Endothelial cell of umbilical vein (primary cell): ENCODE results near the gene SMARCA4. TPM values are rescaled to one million over a fixed set of nuclear protein-coding genes. Genes with fewer than 3 reads are reported as not detected.

Experiments
- BruUV-seq: library from RNA; stranded (reverse); fragments of 400-500 nt; replicated peaks from 2 replicates; lab custom pipeline; 2021; lab: Mats Ljungman, UMichigan
- CTCF ChIA-PET: fragments of 300-600, 350-600 bp; sonication (Branson Sonifier 250); formaldehyde crosslinking; loops from one replicate; lab custom pipeline; 2021; ENCODE audit warnings: antibody characterized with exemption, inconsistent platforms; lab: Charles Lee
- POLR2A ChIA-PET: fragments of 300-600, 350-600 bp; sonication (Branson Sonifier 250); formaldehyde crosslinking; loops from one replicate; lab custom pipeline; 2021; ENCODE audit warnings: antibody characterized with exemption, inconsistent platforms; lab: Charles Lee
- DNase-seq: peaks from one replicate; pipeline ENCODE4 v3.0.0-alpha.2; 2011; ENCODE audit warnings: low read depth, low spot score
- FAIRE-seq: peaks from 2 replicates; lab custom pipeline; 2011; peaks lifted over from hg19 to GRCh38; lab: Jason Lieb, UNC
- H2AFZ ChIP-seq: 2 replicates; pipeline ENCODE4 v1.6.0; 2012; ENCODE audit warnings: low read depth, low read length, control low read depth, inconsistent platforms
- H3K27ac ChIP-seq: 2 replicates; pipeline ENCODE4 v1.5.1; 2011; ENCODE audit warnings: low read depth, mild to moderate bottlenecking, control low read depth, low read length, moderate library complexity; ENCODE audit not compliant: insufficient read depth
- H3K27me3 ChIP-seq, 2 experiments: 2 replicates each; pipeline versions ENCODE4 v1.6.0 to v1.6.1; 2011; ENCODE audit warnings: low read length in 2 of 2, mixed read lengths in 1 of 2; ENCODE audit not compliant: control insufficient read depth in 2 of 2, insufficient read depth in 2 of 2
- H3K36me3 ChIP-seq, 2 experiments: 2 replicates in 1 of 2; 3 replicates in 1 of 2; pipeline ENCODE4 v1.5.1; 2011; ENCODE audit warnings: low read length in 2 of 2, mild to moderate bottlenecking in 1 of 2, moderate library complexity in 1 of 2; ENCODE audit not compliant: control insufficient read depth in 2 of 2, insufficient read depth in 2 of 2; ENCODE audit errors: extremely low read depth in 1 of 2
- H3K4me1 ChIP-seq: 3 replicates; pipeline ENCODE4 v1.5.1; 2011; ENCODE audit warnings: mild to moderate bottlenecking, low read length; ENCODE audit not compliant: control insufficient read depth, insufficient read depth; ENCODE audit errors: extremely low read depth
- H3K4me2 ChIP-seq: 2 replicates; pipeline ENCODE4 v1.6.1; 2011; ENCODE audit warnings: low read length, control low read depth, mixed read lengths; ENCODE audit not compliant: insufficient read depth
- H3K4me3 ChIP-seq, 3 experiments: fragments of 200-600 bp in 1 of 3; sonication (generic), shearing (Covaris generic) in 1 of 3; replicated peaks in 1 of 3; 2 replicates each; pipeline ENCODE4 v1.5.1; 2011 to 2016; ENCODE audit warnings: control low read depth in 3 of 3, low read length in 3 of 3, mild to moderate bottlenecking in 2 of 3, inconsistent platforms in 1 of 3, low read depth in 1 of 3, moderate library complexity in 1 of 3; ENCODE audit not compliant: insufficient read depth in 1 of 3
- H3K79me2 ChIP-seq: 2 replicates; pipeline ENCODE4 v1.6.0; 2012; ENCODE audit warnings: low read length, inconsistent platforms; ENCODE audit not compliant: control insufficient read depth, insufficient read depth
- H3K9ac ChIP-seq: replicated peaks from 2 replicates; pipeline ENCODE3; 2011; ENCODE audit warnings: low read length, control low read depth; ENCODE audit not compliant: insufficient read depth; ENCODE audit errors: extremely low read depth
- H3K9me1 ChIP-seq: replicated peaks from 3 replicates; pipeline ENCODE4 v1.6.0; 2011; ENCODE audit warnings: mild to moderate bottlenecking, low read length; ENCODE audit not compliant: control insufficient read depth, insufficient read depth; ENCODE audit errors: extremely low read depth
- H3K9me3 ChIP-seq: replicated peaks from 2 replicates; pipeline ENCODE4 v1.5.1; 2012; ENCODE audit warnings: low read length, inconsistent platforms; ENCODE audit not compliant: control insufficient read depth, insufficient read depth
- H4K20me1 ChIP-seq: replicated peaks from 2 replicates; pipeline ENCODE3; 2011; ENCODE audit warnings: mild to moderate bottlenecking, low read length; ENCODE audit not compliant: control insufficient read depth, insufficient read depth; ENCODE audit errors: extremely low read depth
- CTCF ChIP-seq, 2 donors: IDR thresholded peaks; 1 replicate in 1 of 2; 2 replicates in 1 of 2; pipeline ENCODE4 v1.5.1; 2011; ENCODE audit warnings: low read length in 2 of 2, mild to moderate bottlenecking in 2 of 2, moderate library complexity in 2 of 2, control low read depth in 1 of 2, inconsistent platforms in 1 of 2, low read depth in 1 of 2; ENCODE audit not compliant: insufficient read depth in 1 of 2; ENCODE audit errors: extremely low read depth in 1 of 2
- EZH2 ChIP-seq: IDR thresholded peaks from 2 replicates; pipeline ENCODE4 v1.6.1; 2012; ENCODE audit warnings: borderline replicate concordance, low read depth, mild to moderate bottlenecking, moderate library complexity, low read length, inconsistent platforms; ENCODE audit not compliant: severe bottlenecking
- FOS ChIP-seq: IDR thresholded peaks from 2 replicates; pipeline ENCODE4 v1.6.1; 2011; ENCODE audit warnings: mild to moderate bottlenecking, low read length, moderate library complexity, borderline replicate concordance; ENCODE audit not compliant: insufficient read depth
- GATA2 ChIP-seq: IDR thresholded peaks from 2 replicates; pipeline ENCODE4 v1.7.0; 2011; ENCODE audit warnings: low read depth, mild to moderate bottlenecking, moderate library complexity, mixed read lengths, low read length; ENCODE audit not compliant: insufficient read length, insufficient read depth
- JUN ChIP-seq: IDR thresholded peaks from 2 replicates; pipeline ENCODE4 v1.6.1; 2011; ENCODE audit warnings: borderline replicate concordance, low read depth; ENCODE audit not compliant: insufficient read length, insufficient read depth
- MYC ChIP-seq: IDR thresholded peaks from one replicate; pipeline ENCODE4 v1.6.1; 2011; ENCODE audit warnings: mild to moderate bottlenecking, low read depth, low read length
- POLR2A ChIP-seq: IDR thresholded peaks from 2 replicates; pipeline ENCODE4 v1.6.1; 2012; ENCODE audit warnings: low read depth, mild to moderate bottlenecking, control low read depth, low read length
- POLR2AphosphoS5 ChIP-seq: IDR thresholded peaks from 2 replicates; pipeline ENCODE4 v1.6.1; 2012; ENCODE audit warnings: low read depth, mild to moderate bottlenecking, control low read depth, low read length, moderate library complexity; ENCODE audit not compliant: insufficient read depth
- dilution Hi-C: fragments of 300-500 bp; cut with MboI; formaldehyde crosslinking; loops from one replicate; pipeline ENCODE4 v1.15.0; 2019; ENCODE audit warnings: low sequenced_read_pairs; ENCODE audit not compliant: extremely low pct_ligation_motif_present
- intact Hi-C: fragments of 100-400 bp; cut with micrococcal nuclease; formaldehyde crosslinking; loops from one replicate; pipeline ENCODE4 v1.10.0; 2022
- polyA plus RNA-seq, 4 experiments: library from polyadenylated mRNA; depleted of rRNA in 3 of 4; stranded (reverse) in 3 of 4; unstranded in 1 of 4; fragments of >200 nt; gene quantifications; 2 replicates each; pipeline versions ENCODE4 v1.2.1 to v1.2.3, GENCODE V29; 2011 to 2012; ENCODE audit warnings: missing spikeins in 1 of 4
- total RNA-seq: library from RNA; stranded (reverse); gene quantifications from 2 replicates; pipeline ENCODE4 v1.2.3, GENCODE V29; 2021
- TF ChIP-seq, protein P1 (sequence below): IDR thresholded peaks from 2 replicates; pipeline ENCODE4 v1.6.1; 2011; ENCODE audit not compliant: insufficient read depth, insufficient read length

The SMARCA4 gene
- total and polyA plus RNA-seq, 2 donors (not counting 3 experiments of a cell fraction or from before 2014, with no cell fraction given) = 65.0 to 177 TPM

GRCh38 chr19:11023710-11024109, 62.9 kb downstream of the SMARCA4 start:
- peaks cover 22 to 83% of the 10 kb centered on the region in 2 experiments for H3K36me3 ChIP-seq
- intact Hi-C loops = no loop called here
- DNase-seq = no peak

DNA sequence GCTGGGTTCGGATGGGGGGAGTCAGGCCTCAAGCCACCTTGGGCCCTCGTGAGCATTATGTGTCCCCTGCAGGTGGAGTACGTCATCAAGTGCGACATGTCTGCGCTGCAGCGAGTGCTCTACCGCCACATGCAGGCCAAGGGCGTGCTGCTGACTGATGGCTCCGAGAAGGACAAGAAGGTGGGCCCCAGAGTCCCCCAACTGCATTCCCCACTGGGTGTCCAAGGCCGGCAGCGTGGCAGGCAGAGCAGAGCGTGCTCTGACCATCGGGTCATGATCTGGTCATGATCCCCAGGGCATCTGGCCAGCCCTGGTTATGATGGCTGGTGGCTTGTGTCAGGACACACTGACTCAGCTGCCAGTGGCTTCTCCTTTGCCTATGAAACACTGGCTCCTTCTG, 63.4 kb downstream of the SMARCA4 start:
- dilution Hi-C loops (loop anchor here (10.0 kb wide), 1 partner anchor 109 kb away; no protein-coding TSS in a partner anchor), intact Hi-C loops (no loop called here)
- Histone ChIP-seq H3K9ac (no peak overlapping the region), H2AFZ (no peak overlapping the region), H3K4me3 (no peak overlapping the region), H3K9me3 (no peaks in the 10 kb centered on the region), H3K79me2 (no peaks in the 10 kb centered on the region), H3K4me1 (no peaks in the 10 kb centered on the region), H3K27ac (no peak overlapping the region), H3K4me2 (no peak overlapping the region), H3K36me3 (peaks cover 24 to 83% of the 10 kb centered on the region in 2 experiments), H4K20me1 (no peaks in the 10 kb centered on the region), H3K9me1 (no peaks in the 10 kb centered on the region), H3K27me3 (no peaks in the 10 kb centered on the region)
- ChIA-PET CTCF (interaction anchor here (1.5 kb wide), 1 partner anchor 83 kb away, joined by 4 read pairs; no protein-coding TSS in a partner anchor), POLR2A (no interaction called here)
- no TSS peak for BruUV-seq
- no peak for DNase-seq
- TF ChIP-seq EZH2 = no peak
- TF ChIP-seq, protein P1, sequence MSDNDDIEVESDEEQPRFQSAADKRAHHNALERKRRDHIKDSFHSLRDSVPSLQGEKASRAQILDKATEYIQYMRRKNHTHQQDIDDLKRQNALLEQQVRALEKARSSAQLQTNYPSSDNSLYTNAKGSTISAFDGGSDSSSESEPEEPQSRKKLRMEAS = no peak
- no peak for TF ChIP-seq FOS
- no peak for TF ChIP-seq CTCF (IDR thresholded peaks at IDR 0.05; ENCODE audit: extremely low read depth in 1 of 2, insufficient read depth in 1 of 2, low read depth in 1 of 2, low read length in 2 of 2)
- no peak for TF ChIP-seq POLR2AphosphoS5
- TF ChIP-seq MYC = no peak
- TF ChIP-seq JUN = no peak
- no peak for TF ChIP-seq GATA2
- TF ChIP-seq POLR2A = no peak
- FAIRE-seq = no peak

More at GRCh38 chr19:11023710-11024109, 62.9 kb downstream of the SMARCA4 start:
- Histone ChIP-seq H4K20me1 (no peaks in the 10 kb centered on the region), H3K79me2 (no peaks in the 10 kb centered on the region), H3K9me1 (no peaks in the 10 kb centered on the region), H3K4me2 (no peak overlapping the region), H3K9ac (no peak overlapping the region), H3K27ac (no peak overlapping the region), H2AFZ (no peak overlapping the region), H3K9me3 (no peaks in the 10 kb centered on the region), H3K4me3 (no peak overlapping the region), H3K27me3 (no peaks in the 10 kb centered on the region), H3K4me1 (no peaks in the 10 kb centered on the region)
- no peak for FAIRE-seq
- dilution Hi-C loops = loop anchor here (10.0 kb wide), 1 partner anchor 109 kb away; no protein-coding TSS in a partner anchor
- BruUV-seq = no TSS peak
- CTCF ChIA-PET = no interaction called here
- TF ChIP-seq MYC = no peak
- no peak for TF ChIP-seq JUN
- POLR2A ChIA-PET = no interaction called here
